ENCODE data around the gene ARL17B.
"Not testable (repeated sequence)": the region's sequence is repeated elsewhere in the genome, so short reads cannot be mapped to it uniquely, and the experiment has no call there.

GRCh38 chr17:46372236-46373229, 11.0 kb upstream of the ARL17B start:
- not testable (repeated sequence) for TF ChIP-seq CTCF (IDR thresholded peaks at IDR 0.05); ZNF263 (CRISPR knock-in tag; IDR thresholded peaks at IDR 0.05; ENCODE audit: low read depth); ATF2 (CRISPR knock-in tag; IDR thresholded peaks at IDR 0.05; ENCODE audit: borderline replicate concordance, low read depth); ZMAT4 (CRISPR knock-in tag; IDR thresholded peaks at IDR 0.05); ZNF281 (CRISPR knock-in tag; IDR thresholded peaks at IDR 0.05); IRF1 (CRISPR knock-in tag; IDR thresholded peaks at IDR 0.05); USF2 (CRISPR knock-in tag; IDR thresholded peaks at IDR 0.05); MXD4 (CRISPR knock-in tag; IDR thresholded peaks at IDR 0.05; ENCODE audit: borderline replicate concordance); TEAD4 (CRISPR knock-in tag; IDR thresholded peaks at IDR 0.05); AR (CRISPR knock-in tag; IDR thresholded peaks at IDR 0.05); ZNF532 (CRISPR knock-in tag; IDR thresholded peaks at IDR 0.05; ENCODE audit: borderline replicate concordance); KAT7 (CRISPR knock-in tag; IDR thresholded peaks at IDR 0.05; ENCODE audit: borderline replicate concordance); ETV6 (CRISPR knock-in tag; IDR thresholded peaks at IDR 0.05)

Measured in WTC11 (cell line).